Measurements from ENCODE around the gene IFIH1.

DNA sequence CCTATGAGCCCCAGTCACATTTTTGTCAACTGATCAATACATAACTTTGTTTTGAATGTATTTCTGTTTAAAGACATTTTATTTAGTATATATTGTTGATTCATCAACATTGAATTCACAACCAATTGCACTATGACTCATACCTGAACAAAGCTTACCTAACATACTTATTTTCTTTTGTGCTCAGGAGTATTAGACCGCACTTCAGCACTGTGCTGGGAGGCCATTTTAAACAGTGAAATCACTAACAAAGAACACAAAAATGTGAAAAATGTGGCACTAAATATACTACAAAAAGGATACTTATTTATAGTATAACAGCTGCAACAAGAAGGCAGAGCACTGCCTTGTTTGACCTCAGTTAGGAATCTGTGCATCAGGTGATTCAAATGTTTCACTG is 12.4 kb upstream of the IFIH1 start:
- TF ChIP-seq, protein P1, sequence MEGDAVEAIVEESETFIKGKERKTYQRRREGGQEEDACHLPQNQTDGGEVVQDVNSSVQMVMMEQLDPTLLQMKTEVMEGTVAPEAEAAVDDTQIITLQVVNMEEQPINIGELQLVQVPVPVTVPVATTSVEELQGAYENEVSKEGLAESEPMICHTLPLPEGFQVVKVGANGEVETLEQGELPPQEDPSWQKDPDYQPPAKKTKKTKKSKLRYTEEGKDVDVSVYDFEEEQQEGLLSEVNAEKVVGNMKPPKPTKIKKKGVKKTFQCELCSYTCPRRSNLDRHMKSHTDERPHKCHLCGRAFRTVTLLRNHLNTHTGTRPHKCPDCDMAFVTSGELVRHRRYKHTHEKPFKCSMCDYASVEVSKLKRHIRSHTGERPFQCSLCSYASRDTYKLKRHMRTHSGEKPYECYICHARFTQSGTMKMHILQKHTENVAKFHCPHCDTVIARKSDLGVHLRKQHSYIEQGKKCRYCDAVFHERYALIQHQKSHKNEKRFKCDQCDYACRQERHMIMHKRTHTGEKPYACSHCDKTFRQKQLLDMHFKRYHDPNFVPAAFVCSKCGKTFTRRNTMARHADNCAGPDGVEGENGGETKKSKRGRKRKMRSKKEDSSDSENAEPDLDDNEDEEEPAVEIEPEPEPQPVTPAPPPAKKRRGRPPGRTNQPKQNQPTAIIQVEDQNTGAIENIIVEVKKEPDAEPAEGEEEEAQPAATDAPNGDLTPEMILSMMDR (IDR thresholded peaks at IDR 0.05): no peak
- no peak for TF ChIP-seq EP300 (IDR thresholded peaks at IDR 0.05)
- TF ChIP-seq POLR2A (IDR thresholded peaks at IDR 0.05): no peak
- no peak for TF ChIP-seq POLR2AphosphoS5 (IDR thresholded peaks at IDR 0.05)
